ENCODE measurements around the gene FOXL2NB. TPM values are rescaled to one million over a fixed set of nuclear protein-coding genes. Genes with fewer than 3 reads are reported as not detected.
A peak's percentile ranks its signal among the peaks of the same experiment; 100 is the strongest.

The FOXL2NB gene
- total RNA-seq, 1 experiment from 2014 or later = 0.35 TPM

GRCh38 chr3:138944929-138945708 lies 1.9 kb upstream of the FOXL2NB start:
- BruUV-seq (replicated peaks) = no TSS peak
- DNase-seq = peak; percentile 45
- Mint-ChIP-seq H3K27ac (ENCODE audit: unreplicated experiment) (no peak overlapping the region), H3K4me1 (ENCODE audit: low read depth, unreplicated experiment) (peaks cover 16% of the 10 kb centered on the region), H3K36me3 (ENCODE audit: insufficient read depth, unreplicated experiment) (peaks cover 27% of the 10 kb centered on the region), H3K4me3 (ENCODE audit: low read depth, unreplicated experiment) (peak overlapping the region; percentile 66), H3K9me3 (ENCODE audit: low read depth, unreplicated experiment) (no peaks in the 10 kb centered on the region), H3K27me3 (ENCODE audit: unreplicated experiment) (peaks cover 93% of the 10 kb centered on the region)
- CTCF ChIA-PET = interaction anchor here (0.5 to 1.9 kb wide), 4 partner anchors 9 to 34 kb away, joined by 3 to 12 read pairs (median 4); no protein-coding TSS in a partner anchor
- no peak for TF ChIP-seq CTCF (IDR thresholded peaks at IDR 0.05; ENCODE audit: unreplicated experiment)
- intact Hi-C loops (cut with micrococcal nuclease; ENCODE audit: unreplicated experiment) = loop anchor here (5.0 kb wide), 2 partner anchors 87 to 162 kb away; no protein-coding TSS in a partner anchor

GRCh38 chr3:138945709-138946662 lies 1.0 kb upstream of the FOXL2NB start:
- H3K27ac Mint-ChIP-seq (ENCODE audit: unreplicated experiment) = no peak overlapping the region
- peaks cover 25% of the 10 kb centered on the region for H3K4me1 Mint-ChIP-seq (ENCODE audit: low read depth, unreplicated experiment)
- H3K9me3 Mint-ChIP-seq (ENCODE audit: low read depth, unreplicated experiment) = no peaks in the 10 kb centered on the region
- CTCF ChIA-PET = interaction anchor here (0.5 to 2.0 kb wide), 7 partner anchors 10 to 235 kb away, joined by 3 to 12 read pairs (median 3); no protein-coding TSS in a partner anchor
- TF ChIP-seq CTCF (IDR thresholded peaks at IDR 0.05; ENCODE audit: unreplicated experiment) = peak; percentile 32
- BruUV-seq (replicated peaks) = no TSS peak
- H3K4me3 Mint-ChIP-seq (ENCODE audit: low read depth, unreplicated experiment) = peak overlapping the region; percentile 66
- intact Hi-C loops (cut with micrococcal nuclease; ENCODE audit: unreplicated experiment) = no loop called here
- H3K27me3 Mint-ChIP-seq (ENCODE audit: unreplicated experiment) = peaks cover 93% of the 10 kb centered on the region
- peak; percentile 86 for DNase-seq
- H3K36me3 Mint-ChIP-seq (ENCODE audit: insufficient read depth, unreplicated experiment) = peaks cover 27% of the 10 kb centered on the region

- no peaks in the 10 kb centered on the region for H3K9me3 Mint-ChIP-seq (ENCODE audit: low read depth, unreplicated experiment)
- H3K36me3 Mint-ChIP-seq (ENCODE audit: insufficient read depth, unreplicated experiment) = peaks cover 26% of the 10 kb centered on the region
- intact Hi-C loops (cut with micrococcal nuclease; ENCODE audit: unreplicated experiment) = no loop called here
- peak overlapping the region; percentile 66 for H3K4me3 Mint-ChIP-seq (ENCODE audit: low read depth, unreplicated experiment)
- TF ChIP-seq CTCF (IDR thresholded peaks at IDR 0.05; ENCODE audit: unreplicated experiment) = no peak
- CTCF ChIA-PET = interaction anchor here (0.6 to 2.0 kb wide), 5 partner anchors 11 to 768 kb away, joined by 3 to 10 read pairs (median 5); no protein-coding TSS in a partner anchor
- H3K27ac Mint-ChIP-seq (ENCODE audit: unreplicated experiment) = no peak overlapping the region
- H3K27me3 Mint-ChIP-seq (ENCODE audit: unreplicated experiment) = peaks cover 93% of the 10 kb centered on the region
- no peak for DNase-seq
- BruUV-seq (replicated peaks) = no TSS peak
- H3K4me1 Mint-ChIP-seq (ENCODE audit: low read depth, unreplicated experiment) = peaks cover 25% of the 10 kb centered on the region
Measured at GRCh38 chr3:138947495-138948121, 591 bp downstream of the FOXL2NB start.
